Cardiac muscle cell (in vitro differentiated cells and primary cell): ENCODE data around the gene CWC15. TPM values are rescaled to one million over a fixed set of nuclear protein-coding genes. Genes with fewer than 3 reads are reported as not detected.
"Not testable (repeated sequence)": the region's sequence is repeated elsewhere in the genome, so short reads cannot be mapped to it uniquely, and the experiment has no call there.

Experiments
- DNase-seq, 2 donors: peaks; one replicate each; pipeline versions ENCODE4 v3.0.0 to v3.0.0-alpha.2; 2010 to 2017; ENCODE audit warnings: low read depth in 1 of 2, low spot score in 1 of 2
- H3K27ac ChIP-seq: fragments of 200-600 bp; sonication (generic); 2 replicates; pipeline ENCODE4 v1.5.1; 2016
- H3K27me3 ChIP-seq: fragments of 200-600 bp; sonication (generic); 2 replicates; pipeline ENCODE4 v1.6.0; 2016; ENCODE audit warnings: control low read depth
- H3K36me3 ChIP-seq: fragments of 200-600 bp; sonication (generic); 2 replicates; pipeline ENCODE4 v1.5.1; 2016; ENCODE audit warnings: control low read depth
- H3K4me1 ChIP-seq: fragments of 200-600 bp; sonication (generic); 2 replicates; pipeline ENCODE4 v1.8.1; 2017; ENCODE audit warnings: low read depth, mild to moderate bottlenecking, mixed run types
- H3K4me3 ChIP-seq: fragments of 200-600 bp; sonication (generic); 2 replicates; pipeline ENCODE4 v1.5.1; 2016; ENCODE audit warnings: mild to moderate bottlenecking
- H3K9me3 ChIP-seq: fragments of 200-600 bp; sonication (generic); 2 replicates; pipeline ENCODE4 v1.5.1; 2017; ENCODE audit warnings: low read depth, mild to moderate bottlenecking, control low read depth
- polyA plus RNA-seq: library from polyadenylated mRNA; unstranded; fragments of >200 nt; fragmentation: Nextera tagmentation; extraction: Ambion mirVana; gene quantifications from 2 replicates; pipeline ENCODE4 v1.2.1, GENCODE V29; 2016
- total RNA-seq: library from RNA; depleted of rRNA; stranded (reverse); fragments of >200 nt; gene quantifications from 2 replicates; pipeline ENCODE4 v1.2.3, GENCODE V29; 2016
- TF ChIP-seq, protein P1 (sequence below): IDR thresholded peaks from 2 replicates; pipeline ENCODE4 v1.5.1; 2012; ENCODE audit warnings: low read depth, mild to moderate bottlenecking, low read length

CWC15 gene
- total and polyA plus RNA-seq, 2 experiments from 2014 or later: 55.9 to 77.8 TPM

DNA sequence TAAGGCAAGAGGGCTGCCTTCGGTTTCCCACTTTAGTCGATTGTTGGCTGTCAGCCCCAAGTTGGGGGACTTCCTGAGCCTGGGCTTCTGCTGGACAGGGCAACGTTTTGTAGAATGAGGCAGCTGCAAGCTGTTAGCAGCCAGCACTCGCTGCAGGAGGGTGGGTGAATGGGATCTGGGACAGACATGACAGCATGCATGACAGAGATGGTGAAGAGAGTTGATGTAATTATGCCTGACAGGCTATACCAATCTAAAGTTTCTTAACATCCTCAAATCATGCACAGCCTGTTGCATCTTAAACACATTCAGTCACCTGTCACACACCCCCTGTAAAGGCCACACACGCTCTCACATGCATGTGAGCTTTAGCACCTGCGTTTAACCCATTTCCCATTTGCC is 49.2 kb downstream of the CWC15 start:
- peaks cover 6% of the 10 kb centered on the region for H3K27me3 ChIP-seq
- no peaks in the 10 kb centered on the region for H3K9me3 ChIP-seq
- TF ChIP-seq, protein P1, sequence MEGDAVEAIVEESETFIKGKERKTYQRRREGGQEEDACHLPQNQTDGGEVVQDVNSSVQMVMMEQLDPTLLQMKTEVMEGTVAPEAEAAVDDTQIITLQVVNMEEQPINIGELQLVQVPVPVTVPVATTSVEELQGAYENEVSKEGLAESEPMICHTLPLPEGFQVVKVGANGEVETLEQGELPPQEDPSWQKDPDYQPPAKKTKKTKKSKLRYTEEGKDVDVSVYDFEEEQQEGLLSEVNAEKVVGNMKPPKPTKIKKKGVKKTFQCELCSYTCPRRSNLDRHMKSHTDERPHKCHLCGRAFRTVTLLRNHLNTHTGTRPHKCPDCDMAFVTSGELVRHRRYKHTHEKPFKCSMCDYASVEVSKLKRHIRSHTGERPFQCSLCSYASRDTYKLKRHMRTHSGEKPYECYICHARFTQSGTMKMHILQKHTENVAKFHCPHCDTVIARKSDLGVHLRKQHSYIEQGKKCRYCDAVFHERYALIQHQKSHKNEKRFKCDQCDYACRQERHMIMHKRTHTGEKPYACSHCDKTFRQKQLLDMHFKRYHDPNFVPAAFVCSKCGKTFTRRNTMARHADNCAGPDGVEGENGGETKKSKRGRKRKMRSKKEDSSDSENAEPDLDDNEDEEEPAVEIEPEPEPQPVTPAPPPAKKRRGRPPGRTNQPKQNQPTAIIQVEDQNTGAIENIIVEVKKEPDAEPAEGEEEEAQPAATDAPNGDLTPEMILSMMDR: no peak
- no peak for DNase-seq
- no peak overlapping the region for H3K27ac ChIP-seq
- peaks cover 8% of the 10 kb centered on the region for H3K4me1 ChIP-seq
- no peak overlapping the region for H3K4me3 ChIP-seq
- no peaks in the 10 kb centered on the region for H3K36me3 ChIP-seq

DNA sequence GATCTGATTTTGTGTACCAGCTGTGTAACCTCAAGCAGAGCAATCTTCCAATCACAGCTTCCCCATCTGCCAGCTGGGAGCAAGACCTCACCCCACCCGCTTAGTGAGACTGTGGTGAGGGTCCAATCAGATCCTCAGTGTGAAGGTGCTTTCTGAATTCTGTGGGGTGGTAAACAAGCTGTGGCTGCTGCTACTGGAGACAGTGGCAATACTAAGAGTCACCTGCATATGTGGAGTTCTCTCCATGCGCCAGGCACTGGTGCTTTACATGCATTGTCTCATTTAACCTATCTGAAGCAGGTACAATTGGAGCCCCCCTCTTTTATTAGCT is 50.4 kb downstream of the CWC15 start:
- Histone ChIP-seq H3K36me3 (no peaks in the 10 kb centered on the region), H3K9me3 (no peaks in the 10 kb centered on the region), H3K27me3 (peaks cover 6% of the 10 kb centered on the region), H3K4me1 (peaks cover 5% of the 10 kb centered on the region), H3K4me3 (no peak overlapping the region), H3K27ac (no peak overlapping the region)
- TF ChIP-seq, protein P1: no peak
- no peak for DNase-seq

DNA sequence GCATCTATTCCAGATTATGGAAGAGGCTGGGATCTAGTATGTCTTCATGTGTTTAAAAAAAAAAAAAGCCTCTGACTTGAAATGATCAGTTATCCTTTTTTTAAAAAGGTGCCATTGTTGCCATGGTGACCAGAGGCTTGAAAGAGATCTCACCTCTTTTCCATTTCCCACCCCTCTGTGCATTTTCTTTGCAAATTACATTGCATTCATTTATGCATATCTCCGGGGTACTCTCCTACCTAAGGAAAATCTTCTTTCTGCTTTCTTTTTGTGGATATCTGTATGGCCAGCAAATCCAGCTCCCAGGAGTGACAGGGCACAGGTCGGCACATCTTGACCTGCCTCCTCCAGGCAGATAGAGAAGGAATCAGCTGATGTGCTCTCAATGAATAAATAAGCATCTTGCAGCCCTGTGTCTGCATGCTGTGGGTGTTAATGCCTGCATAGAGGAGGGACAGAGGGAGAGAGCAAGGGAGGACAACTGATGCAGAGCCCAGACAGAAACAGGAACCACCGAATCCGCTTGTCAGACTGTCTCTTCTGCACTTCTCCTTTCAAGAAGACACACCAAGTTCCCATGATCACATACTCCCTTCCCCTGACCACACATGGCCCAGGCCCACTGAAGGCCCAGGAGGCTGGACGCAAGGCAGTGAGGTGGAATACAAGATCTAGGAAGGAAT is 50.9 kb downstream of the CWC15 start:
- H3K27ac ChIP-seq: no peak overlapping the region
- DNase-seq: no peak
- no peak overlapping the region for H3K4me3 ChIP-seq

DNA sequence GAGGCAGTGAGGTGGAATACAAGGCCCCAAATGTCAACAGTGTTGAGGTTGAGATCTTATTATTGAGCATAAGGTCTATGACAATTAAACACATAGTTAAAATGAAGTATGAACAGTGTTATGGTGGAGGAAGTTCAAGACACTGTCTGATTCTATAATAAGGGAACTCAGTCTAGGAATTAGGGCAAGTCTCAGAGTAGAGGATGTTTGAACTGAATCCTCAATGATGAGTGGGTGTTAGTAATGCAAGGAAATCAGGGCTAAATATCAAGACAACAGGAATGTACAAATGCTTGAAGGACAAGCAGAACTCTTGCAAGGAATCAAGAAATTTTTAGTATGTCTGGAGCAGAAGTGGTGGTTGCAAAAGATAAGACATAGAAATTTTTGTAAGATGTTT is 53.0 kb downstream of the CWC15 start:
- Histone ChIP-seq H3K27me3 (peaks cover 6% of the 10 kb centered on the region), H3K27ac (no peak overlapping the region), H3K9me3 (no peaks in the 10 kb centered on the region), H3K36me3 (no peaks in the 10 kb centered on the region), H3K4me1 (no peaks in the 10 kb centered on the region), H3K4me3 (no peak overlapping the region)
- no peak for DNase-seq
- TF ChIP-seq, protein P1: no peak

More for the DNA sequence above, 50.9 kb downstream of the CWC15 start:
- TF ChIP-seq, protein P1: no peak
- no peaks in the 10 kb centered on the region for H3K9me3 ChIP-seq
- no peaks in the 10 kb centered on the region for H3K36me3 ChIP-seq
- H3K4me1 ChIP-seq: peaks cover 5% of the 10 kb centered on the region
- peaks cover 6% of the 10 kb centered on the region for H3K27me3 ChIP-seq

DNA sequence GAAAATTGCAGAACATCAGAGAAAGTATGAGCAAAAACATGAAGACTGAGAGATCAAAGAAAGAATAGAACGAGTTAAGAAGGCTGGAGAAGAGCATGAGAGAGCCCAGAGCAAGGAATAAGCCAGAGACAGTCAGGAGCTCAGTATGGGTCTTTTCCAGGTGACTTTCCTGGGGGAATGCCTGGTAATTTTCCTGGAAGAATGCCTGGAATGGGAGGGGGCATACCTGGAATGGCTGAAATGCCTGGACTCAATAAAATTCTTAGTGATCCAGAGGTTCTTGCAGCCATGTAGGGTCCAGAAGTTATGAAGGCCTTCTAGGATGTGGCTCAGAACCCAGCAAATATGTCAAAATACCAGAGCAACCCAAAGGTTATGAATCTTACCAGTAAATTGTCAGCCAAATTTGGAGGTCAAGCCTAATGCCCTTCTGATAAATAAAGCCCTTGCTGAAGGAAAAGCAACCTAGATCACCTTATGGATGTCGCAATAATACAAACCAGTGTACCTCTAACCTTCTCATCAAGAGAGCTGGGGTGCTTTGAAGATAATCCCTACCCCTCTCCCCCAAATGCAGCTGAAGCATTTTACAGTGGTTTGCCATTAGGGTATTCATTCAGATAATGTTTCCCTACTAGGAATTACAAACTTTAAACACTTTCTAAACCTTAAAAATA is 59.5 kb downstream of the CWC15 start:
- H3K27ac ChIP-seq, H3K4me3 ChIP-seq, H3K4me1 ChIP-seq, H3K27me3 ChIP-seq, H3K36me3 ChIP-seq, DNase-seq, H3K9me3 ChIP-seq: not testable (repeated sequence)

DNA sequence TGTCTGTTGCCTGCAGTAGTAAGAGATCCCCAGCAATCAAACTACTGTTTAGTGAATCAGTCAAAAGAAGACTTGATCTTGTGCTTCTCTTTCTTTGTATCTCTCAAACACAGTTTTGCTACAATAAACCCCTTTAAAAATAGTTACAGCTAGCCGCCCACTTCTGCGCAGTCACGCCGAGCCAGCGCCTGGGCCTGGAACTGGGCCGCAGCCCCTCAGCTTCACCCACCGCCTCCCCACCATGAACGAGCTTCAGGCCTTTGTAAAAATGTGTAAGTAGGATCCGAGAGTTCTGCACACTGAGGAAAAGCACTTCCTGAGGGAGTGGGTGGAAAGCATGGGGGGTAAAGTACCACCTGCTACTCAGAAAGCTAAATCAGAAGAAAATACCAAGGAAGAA is 60.5 kb downstream of the CWC15 start:
- TF ChIP-seq, protein P1: no peak
- H3K27me3 ChIP-seq: peaks cover 6% of the 10 kb centered on the region
- H3K4me1 ChIP-seq: no peaks in the 10 kb centered on the region
- no peaks in the 10 kb centered on the region for H3K36me3 ChIP-seq
- DNase-seq: no peak
- no peak overlapping the region for H3K27ac ChIP-seq
- no peaks in the 10 kb centered on the region for H3K9me3 ChIP-seq
- no peak overlapping the region for H3K4me3 ChIP-seq

Other genes with a start within 250 kb of the CWC15 start
- gene AMOTL1, start 205.2 kb downstream of the CWC15 start, total RNA-seq: 3.5 and 5.1 TPM in 2 replicates
- 1.2 and 3.2 TPM in 2 replicates for gene AMOTL1, start 205.2 kb downstream of the CWC15 start, polyA plus RNA-seq
- gene KDM4D, start 153 bp upstream of the CWC15 start, total RNA-seq: 3.7 and 3.8 TPM in 2 replicates
- 3.3 and 4.7 TPM in 2 replicates for gene KDM4D, start 153 bp upstream of the CWC15 start, polyA plus RNA-seq
- not detected in 2 replicates for gene KDM4E, start 51.7 kb upstream of the CWC15 start, total RNA-seq
- not detected in 2 replicates for gene KDM4E, start 51.7 kb upstream of the CWC15 start, polyA plus RNA-seq
- gene KDM4F, start 75.9 kb upstream of the CWC15 start, total RNA-seq: not detected in 2 replicates
- not detected in 2 replicates for gene KDM4F, start 75.9 kb upstream of the CWC15 start, polyA plus RNA-seq
- 19.0 and 19.3 TPM in 2 replicates for gene SRSF8, start 93.4 kb upstream of the CWC15 start, total RNA-seq
- 40.1 and 43.0 TPM in 2 replicates for gene SRSF8, start 93.4 kb upstream of the CWC15 start, polyA plus RNA-seq
- gene ENDOD1, start 116.3 kb upstream of the CWC15 start, total RNA-seq: 2.0 and 3.3 TPM in 2 replicates
- gene ENDOD1, start 116.3 kb upstream of the CWC15 start, polyA plus RNA-seq: 2.0 and 2.8 TPM in 2 replicates